ENCODE data around the gene TEX35. TPM values are rescaled to one million over a fixed set of nuclear protein-coding genes. Genes with fewer than 3 reads are reported as not detected.

The TEX35 gene
- total RNA-seq, 1 donor from 2014 or later = not detected

Other genes starting within 250 kb of the TEX35 start
- gene CLEC20A, start 16.1 kb upstream of the TEX35 start, total RNA-seq = not detected
- 5.2 TPM for gene RALGPS2, start 212.1 kb downstream of the TEX35 start, total RNA-seq